ENCODE results near the gene SH3BGRL2.

SH3BGRL2 gene

GRCh38 chr6:79699606-79700005 lies 68.5 kb downstream of the SH3BGRL2 start:
- no peak for DNase-seq (ENCODE audit: low spot score)

GRCh38 chr6:79702691-79703090 lies 71.6 kb downstream of the SH3BGRL2 start:
- DNase-seq (ENCODE audit: low spot score), result no peak

GRCh38 chr6:79704200-79704599 lies 73.1 kb downstream of the SH3BGRL2 start:
- no peak for DNase-seq (ENCODE audit: low spot score)

- no peak for DNase-seq (ENCODE audit: low spot score)
Measured at GRCh38 chr6:79705456-79705995, 74.4 kb downstream of the SH3BGRL2 start.

- DNase-seq (ENCODE audit: low spot score), result no peak
Measured at GRCh38 chr6:79706527-79706926, 75.4 kb downstream of the SH3BGRL2 start.

- no peak for DNase-seq (ENCODE audit: low spot score)
Measured at GRCh38 chr6:79707621-79708020, 76.5 kb downstream of the SH3BGRL2 start.

- DNase-seq (ENCODE audit: low spot score), result no peak
Measured at GRCh38 chr6:79708095-79708791, 77.1 kb downstream of the SH3BGRL2 start.

- no peak for DNase-seq (ENCODE audit: low spot score)
Measured at GRCh38 chr6:79710127-79710526, 79.0 kb downstream of the SH3BGRL2 start.

- DNase-seq (ENCODE audit: low spot score), result no peak
Measured at GRCh38 chr6:79711167-79711566, 80.0 kb downstream of the SH3BGRL2 start.

GRCh38 chr6:79712144-79712543 lies 81.0 kb downstream of the SH3BGRL2 start:
- DNase-seq (ENCODE audit: low spot score), result no peak

- no peak for DNase-seq (ENCODE audit: low spot score)
Measured at GRCh38 chr6:79712616-79713135, 81.5 kb downstream of the SH3BGRL2 start.

- DNase-seq (ENCODE audit: low spot score), result peak; percentile 34
Measured at GRCh38 chr6:79713701-79714322, 82.7 kb downstream of the SH3BGRL2 start.

GRCh38 chr6:79717989-79718388 lies 86.9 kb downstream of the SH3BGRL2 start:
- no peak for DNase-seq (ENCODE audit: low spot score)

- DNase-seq (ENCODE audit: low spot score), result no peak
Measured at GRCh38 chr6:79718509-79719247, 87.5 kb downstream of the SH3BGRL2 start.

GRCh38 chr6:79719248-79719960 lies 88.3 kb downstream of the SH3BGRL2 start:
- no peak for DNase-seq (ENCODE audit: low spot score)

GRCh38 chr6:79724816-79725215 lies 93.7 kb downstream of the SH3BGRL2 start:
- DNase-seq (ENCODE audit: low spot score), result no peak

GRCh38 chr6:79731471-79731870 lies 100.3 kb downstream of the SH3BGRL2 start:
- DNase-seq (ENCODE audit: low spot score), result no peak

GRCh38 chr6:79733388-79733787 lies 102.3 kb downstream of the SH3BGRL2 start:
- no peak for DNase-seq (ENCODE audit: low spot score)

GRCh38 chr6:79734374-79734773 lies 103.2 kb downstream of the SH3BGRL2 start:
- DNase-seq (ENCODE audit: low spot score), result no peak

GRCh38 chr6:79735183-79735582 lies 104.1 kb downstream of the SH3BGRL2 start:
- no peak for DNase-seq (ENCODE audit: low spot score)

- no peak for DNase-seq (ENCODE audit: low spot score)
Measured at GRCh38 chr6:79737172-79737571, 106.0 kb downstream of the SH3BGRL2 start.

GRCh38 chr6:79742030-79742429 lies 110.9 kb downstream of the SH3BGRL2 start:
- DNase-seq (ENCODE audit: low spot score), result no peak

Data from hematopoietic multipotent progenitor cell treated with erythropoietin and hydrocortisone succinate and interleukin-3 and kit ligand, for 15 days (in vitro differentiated cells).